A673 (cell line): ENCODE results near the gene MEI4.

Source experiments
- EZH2 ChIP-seq: fragments of 200-600 bp; sonication (generic); IDR thresholded peaks from 2 replicates; pipeline ENCODE4 v1.6.1; 2017; ENCODE audit warnings: borderline replicate concordance, low read depth, mild to moderate bottlenecking, mixed read lengths, antibody characterized with exemption, low read length; ENCODE audit not compliant: poor library complexity, severe bottlenecking
- TF ChIP-seq, protein P1 (sequence below): fragments of 300-800, 200-600 bp; sonication (generic); conservative IDR thresholded peaks from 2 replicates; pipeline ENCODE4 v1.5.1; 2017; ENCODE audit warnings: low read depth, mild to moderate bottlenecking, antibody characterized with exemption, low read length, moderate library complexity, mixed read lengths

DNA sequence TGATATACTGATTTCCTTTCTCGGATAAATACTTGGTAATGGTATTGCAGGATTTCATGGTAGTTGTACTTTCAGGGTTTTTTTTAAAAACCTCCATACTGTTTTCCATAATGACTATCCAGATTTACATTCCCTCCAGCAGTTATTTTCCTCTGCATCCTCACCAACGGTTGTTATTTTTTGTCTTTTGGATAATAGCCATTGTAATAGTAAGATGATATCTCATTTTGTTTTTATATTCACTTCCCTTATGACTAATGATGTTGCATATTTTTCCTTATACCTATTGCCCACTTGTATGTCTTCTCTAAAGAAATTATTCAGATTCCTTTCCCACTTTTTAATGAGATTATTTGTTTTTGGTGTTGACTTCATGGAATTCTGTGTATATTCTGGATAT, 231.0 kb downstream of the MEI4 start:
- TF ChIP-seq, protein P1, sequence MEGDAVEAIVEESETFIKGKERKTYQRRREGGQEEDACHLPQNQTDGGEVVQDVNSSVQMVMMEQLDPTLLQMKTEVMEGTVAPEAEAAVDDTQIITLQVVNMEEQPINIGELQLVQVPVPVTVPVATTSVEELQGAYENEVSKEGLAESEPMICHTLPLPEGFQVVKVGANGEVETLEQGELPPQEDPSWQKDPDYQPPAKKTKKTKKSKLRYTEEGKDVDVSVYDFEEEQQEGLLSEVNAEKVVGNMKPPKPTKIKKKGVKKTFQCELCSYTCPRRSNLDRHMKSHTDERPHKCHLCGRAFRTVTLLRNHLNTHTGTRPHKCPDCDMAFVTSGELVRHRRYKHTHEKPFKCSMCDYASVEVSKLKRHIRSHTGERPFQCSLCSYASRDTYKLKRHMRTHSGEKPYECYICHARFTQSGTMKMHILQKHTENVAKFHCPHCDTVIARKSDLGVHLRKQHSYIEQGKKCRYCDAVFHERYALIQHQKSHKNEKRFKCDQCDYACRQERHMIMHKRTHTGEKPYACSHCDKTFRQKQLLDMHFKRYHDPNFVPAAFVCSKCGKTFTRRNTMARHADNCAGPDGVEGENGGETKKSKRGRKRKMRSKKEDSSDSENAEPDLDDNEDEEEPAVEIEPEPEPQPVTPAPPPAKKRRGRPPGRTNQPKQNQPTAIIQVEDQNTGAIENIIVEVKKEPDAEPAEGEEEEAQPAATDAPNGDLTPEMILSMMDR, result no peak
- no peak for TF ChIP-seq EZH2
